ENCODE data around the gene CENPX. TPM values are rescaled to one million over a fixed set of nuclear protein-coding genes. Genes with fewer than 3 reads are reported as not detected.

The CENPX gene
- total RNA-seq, 1 experiment from 2014 or later: 162 TPM

DNA sequence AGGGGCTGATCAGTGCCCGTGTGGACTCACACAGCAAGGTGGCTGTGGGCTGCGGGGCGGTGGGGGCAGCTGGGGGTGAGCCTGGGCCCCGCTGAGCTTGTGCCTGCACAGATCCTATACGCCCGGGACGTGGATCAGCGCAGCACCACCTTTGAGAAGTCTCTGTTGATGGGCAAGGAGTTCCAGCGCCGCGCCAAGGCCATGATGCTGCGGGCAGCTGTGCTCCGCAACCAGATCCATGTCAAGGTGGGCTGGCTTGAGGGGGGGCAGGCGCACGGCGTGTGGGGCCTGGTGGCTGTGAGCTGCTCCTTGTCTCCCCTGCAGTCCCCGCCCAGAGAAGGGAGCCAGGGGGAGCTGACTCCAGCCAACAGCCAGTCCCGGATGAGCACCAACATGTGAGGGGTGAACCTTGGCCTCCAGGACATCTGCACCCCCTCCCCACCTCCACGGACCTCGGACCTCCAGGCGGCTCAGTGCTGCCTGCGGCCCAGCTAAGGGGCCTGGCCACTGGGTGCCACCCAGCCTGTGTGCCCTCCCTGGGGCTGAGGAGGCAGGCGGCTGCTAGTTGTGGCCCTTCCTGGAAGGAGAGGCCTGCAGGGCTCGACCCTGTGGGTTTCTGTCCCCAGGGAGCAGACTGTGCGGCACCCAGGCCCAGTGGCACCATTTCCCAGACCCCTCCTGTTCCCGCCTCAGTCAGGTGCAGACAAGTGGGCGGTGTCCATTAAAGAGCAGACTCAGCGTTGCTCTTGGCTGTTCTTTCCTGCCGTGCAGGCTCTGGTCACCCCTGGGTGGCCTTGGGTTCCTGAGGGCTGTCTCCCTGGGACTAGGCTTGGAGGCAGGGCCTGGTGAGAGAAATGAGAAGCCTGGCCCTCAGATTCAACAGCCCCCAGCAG, 34.3 kb upstream of the CENPX start:
- DNase-seq (ENCODE audit: low read depth): no peak
- in situ Hi-C loops (cut with HindIII; ENCODE audit: low pct_unique_long_range_greater_than_20kb, low sequenced_read_pairs): no loop called here

DNA sequence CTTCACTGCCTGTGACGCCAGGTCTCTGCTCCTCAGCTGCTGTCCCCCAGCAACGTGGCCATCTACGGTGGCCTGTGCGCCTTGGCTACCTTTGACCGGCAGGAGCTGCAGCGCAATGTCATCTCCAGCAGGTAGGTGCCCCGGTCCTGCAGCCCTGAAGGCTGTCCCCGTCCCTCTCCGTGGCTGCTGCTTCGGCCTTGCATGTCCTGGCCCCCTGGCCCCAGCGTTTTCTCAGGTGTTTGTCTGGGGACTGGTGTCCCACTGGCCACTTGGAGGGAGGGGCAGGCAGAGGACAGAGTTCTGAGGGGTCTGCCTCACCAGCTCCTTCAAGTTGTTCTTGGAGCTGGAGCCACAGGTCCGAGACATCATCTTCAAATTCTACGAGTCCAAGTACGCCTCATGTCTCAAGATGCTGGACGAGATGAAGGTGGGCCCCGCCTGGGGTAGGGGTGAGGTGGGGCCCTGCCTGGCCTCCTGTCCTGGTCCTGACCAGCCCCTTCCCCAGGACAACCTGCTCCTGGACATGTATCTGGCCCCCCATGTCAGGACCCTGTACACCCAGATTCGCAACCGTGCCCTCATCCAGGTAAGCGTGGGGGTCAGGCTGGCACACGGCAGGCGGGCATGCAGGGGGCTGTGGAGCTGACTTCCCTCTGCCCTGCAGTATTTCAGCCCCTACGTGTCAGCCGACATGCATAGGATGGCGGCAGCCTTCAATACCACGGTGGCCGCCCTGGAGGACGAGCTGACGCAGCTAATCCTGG, 33.5 kb upstream of the CENPX start:
- in situ Hi-C loops (cut with HindIII; ENCODE audit: low pct_unique_long_range_greater_than_20kb, low sequenced_read_pairs): no loop called here
- no peak for DNase-seq (ENCODE audit: low read depth)

DNA sequence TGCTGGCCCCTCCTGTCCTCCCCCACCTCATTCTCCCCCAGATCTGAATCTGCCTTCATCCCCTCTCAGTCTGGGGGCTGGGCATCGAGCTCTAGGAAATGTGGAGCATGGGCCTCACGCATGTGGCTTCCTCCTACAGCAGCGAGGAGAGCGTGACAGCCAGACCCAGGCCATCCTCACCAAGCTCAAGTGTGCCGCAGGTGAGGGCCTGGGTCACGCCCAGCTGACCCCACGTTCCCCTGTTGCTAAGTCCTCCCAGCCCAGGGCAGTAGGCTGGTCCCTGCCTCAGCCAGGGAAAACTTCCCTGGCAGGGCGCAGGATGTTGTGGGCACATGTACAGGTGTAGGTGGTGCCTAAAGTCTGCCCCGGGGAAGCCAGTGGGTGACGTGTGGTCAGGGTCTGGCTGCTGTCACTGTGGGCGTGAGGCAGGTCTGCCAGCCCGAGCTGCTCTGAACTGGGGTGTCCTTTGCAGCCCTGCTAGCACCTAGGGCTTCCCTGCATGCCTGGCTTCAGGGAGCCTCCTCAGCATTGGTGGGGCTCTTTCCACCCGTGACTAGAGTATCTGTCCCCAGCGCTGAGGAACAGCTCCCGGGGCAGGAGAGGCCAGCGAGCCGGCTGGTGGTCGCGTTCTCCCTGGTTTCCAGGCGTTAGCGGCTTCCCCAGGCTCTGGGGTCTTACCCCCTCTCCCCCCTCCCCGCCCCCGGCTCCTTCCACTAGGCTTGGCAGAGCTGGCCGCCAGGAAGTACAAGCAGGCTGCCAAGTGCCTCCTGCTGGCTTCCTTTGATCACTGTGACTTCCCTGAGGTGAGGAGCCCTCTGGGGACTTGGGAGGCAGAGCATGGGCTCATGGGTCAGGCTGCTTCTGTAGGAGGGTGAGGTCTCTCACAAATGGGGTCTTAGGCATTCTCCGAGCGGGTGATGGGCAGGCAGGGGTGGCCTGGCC, 32.6 kb upstream of the CENPX start:
- in situ Hi-C loops (cut with HindIII; ENCODE audit: low pct_unique_long_range_greater_than_20kb, low sequenced_read_pairs): no loop called here
- DNase-seq (ENCODE audit: low read depth): no peak

DNA sequence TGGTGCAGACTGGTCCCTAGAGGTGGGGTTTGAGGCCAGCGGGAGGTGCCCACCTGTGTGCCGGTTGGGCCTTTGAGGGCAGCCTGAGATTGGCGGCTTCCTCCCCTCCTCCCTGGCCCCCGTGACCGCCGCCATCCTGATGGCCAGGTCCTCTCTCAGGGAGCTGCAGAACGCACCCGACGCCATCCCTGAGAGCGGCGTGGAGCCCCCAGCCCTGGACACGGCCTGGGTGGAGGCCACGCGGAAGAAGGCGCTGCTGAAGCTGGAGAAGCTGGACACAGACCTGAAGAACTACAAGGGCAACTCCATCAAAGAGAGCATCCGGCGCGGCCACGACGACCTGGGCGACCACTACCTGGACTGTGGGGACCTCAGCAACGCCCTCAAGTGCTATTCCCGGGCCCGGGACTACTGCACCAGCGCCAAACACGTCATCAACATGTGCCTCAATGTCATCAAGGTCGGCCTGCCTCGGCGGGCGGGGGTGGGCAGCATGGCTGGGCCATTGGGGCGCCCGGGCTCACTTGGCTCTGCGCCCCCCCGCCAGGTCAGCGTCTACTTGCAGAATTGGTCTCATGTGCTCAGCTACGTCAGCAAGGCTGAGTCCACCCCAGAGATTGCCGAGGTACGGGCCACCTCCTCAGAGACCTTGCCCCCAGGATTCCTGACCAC, 31.8 kb upstream of the CENPX start:
- no peak for DNase-seq (ENCODE audit: low read depth)
- in situ Hi-C loops (cut with HindIII; ENCODE audit: low pct_unique_long_range_greater_than_20kb, low sequenced_read_pairs): no loop called here

DNA sequence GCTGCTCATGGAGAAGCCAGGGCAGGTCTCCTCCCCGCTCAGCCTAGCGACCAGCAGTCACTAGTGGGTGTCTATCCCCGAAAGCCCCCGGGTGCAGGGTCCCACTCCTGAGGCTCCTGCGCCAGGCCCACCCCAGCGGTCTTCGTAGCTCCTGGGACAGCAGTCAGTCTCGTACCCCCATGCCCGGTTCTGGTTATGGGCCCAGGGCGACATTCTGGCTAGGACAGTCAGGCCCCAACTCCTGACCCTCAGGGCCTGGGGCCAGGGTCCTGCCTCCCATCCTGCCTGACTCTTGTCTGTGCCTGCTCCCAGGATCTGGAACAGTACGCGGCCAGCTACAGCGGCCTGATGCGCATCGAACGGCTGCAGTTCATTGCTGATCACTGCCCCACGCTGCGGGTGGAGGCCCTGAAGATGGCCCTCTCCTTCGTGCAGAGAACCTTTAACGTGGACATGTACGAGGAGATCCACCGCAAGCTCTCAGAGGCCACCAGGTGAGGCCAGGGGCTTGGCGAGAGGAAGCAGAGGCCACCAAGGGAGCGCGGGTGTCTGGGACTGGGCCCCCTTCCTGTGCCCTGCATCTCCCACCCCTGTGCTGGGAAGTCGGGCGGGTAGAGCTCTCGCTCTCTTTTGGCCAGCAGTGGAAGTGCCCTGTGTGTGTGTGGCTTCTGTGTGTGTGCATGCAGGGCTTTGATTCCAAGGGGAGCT, 31.0 kb upstream of the CENPX start:
- in situ Hi-C loops (cut with HindIII; ENCODE audit: low pct_unique_long_range_greater_than_20kb, low sequenced_read_pairs): no loop called here
- DNase-seq (ENCODE audit: low read depth): no peak

DNA sequence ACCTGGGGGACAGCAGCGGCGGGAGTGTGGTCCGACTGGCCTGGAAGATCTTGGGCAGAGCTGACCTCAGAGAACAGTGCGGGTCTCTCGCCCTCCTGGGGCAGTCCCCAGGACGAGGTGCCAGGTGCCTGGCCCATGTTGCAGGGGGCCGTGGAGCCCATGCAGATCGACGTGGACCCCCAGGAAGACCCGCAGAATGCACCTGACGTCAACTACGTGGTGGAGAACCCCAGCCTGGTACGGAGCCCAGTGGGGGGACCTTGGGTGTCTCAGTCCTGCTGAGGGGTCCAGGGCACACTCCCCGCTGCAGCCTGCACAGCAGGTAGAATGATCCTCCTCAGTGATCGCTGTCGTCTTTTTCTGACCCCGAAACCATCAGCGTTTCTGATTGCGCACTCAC, 30.5 kb upstream of the CENPX start:
- in situ Hi-C loops (cut with HindIII; ENCODE audit: low pct_unique_long_range_greater_than_20kb, low sequenced_read_pairs): no loop called here
- DNase-seq (ENCODE audit: low read depth): no peak

DNA sequence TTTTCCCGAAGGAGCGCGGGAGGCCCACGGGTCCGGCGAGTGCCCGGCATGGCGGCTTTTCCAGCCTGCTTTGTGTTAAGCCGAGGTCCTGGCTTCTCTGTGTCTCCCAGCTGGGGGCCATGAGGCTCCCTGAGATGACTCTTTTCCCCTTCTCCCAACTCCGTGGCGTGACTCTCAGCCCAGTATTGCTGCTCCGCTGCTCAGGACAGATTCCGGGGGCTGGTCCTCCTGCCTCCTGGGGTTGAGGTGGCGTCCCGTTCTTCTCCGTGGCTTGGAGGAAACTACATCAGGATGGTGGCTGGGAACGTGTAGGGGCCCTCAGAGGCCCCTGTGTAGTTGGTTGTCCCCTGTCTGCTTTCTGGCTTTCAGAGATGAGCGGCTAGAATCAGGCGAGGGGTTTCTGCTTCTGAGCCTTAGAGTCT, 30.0 kb upstream of the CENPX start:
- no peak for DNase-seq (ENCODE audit: low read depth)
- in situ Hi-C loops (cut with HindIII; ENCODE audit: low pct_unique_long_range_greater_than_20kb, low sequenced_read_pairs): no loop called here

DNA sequence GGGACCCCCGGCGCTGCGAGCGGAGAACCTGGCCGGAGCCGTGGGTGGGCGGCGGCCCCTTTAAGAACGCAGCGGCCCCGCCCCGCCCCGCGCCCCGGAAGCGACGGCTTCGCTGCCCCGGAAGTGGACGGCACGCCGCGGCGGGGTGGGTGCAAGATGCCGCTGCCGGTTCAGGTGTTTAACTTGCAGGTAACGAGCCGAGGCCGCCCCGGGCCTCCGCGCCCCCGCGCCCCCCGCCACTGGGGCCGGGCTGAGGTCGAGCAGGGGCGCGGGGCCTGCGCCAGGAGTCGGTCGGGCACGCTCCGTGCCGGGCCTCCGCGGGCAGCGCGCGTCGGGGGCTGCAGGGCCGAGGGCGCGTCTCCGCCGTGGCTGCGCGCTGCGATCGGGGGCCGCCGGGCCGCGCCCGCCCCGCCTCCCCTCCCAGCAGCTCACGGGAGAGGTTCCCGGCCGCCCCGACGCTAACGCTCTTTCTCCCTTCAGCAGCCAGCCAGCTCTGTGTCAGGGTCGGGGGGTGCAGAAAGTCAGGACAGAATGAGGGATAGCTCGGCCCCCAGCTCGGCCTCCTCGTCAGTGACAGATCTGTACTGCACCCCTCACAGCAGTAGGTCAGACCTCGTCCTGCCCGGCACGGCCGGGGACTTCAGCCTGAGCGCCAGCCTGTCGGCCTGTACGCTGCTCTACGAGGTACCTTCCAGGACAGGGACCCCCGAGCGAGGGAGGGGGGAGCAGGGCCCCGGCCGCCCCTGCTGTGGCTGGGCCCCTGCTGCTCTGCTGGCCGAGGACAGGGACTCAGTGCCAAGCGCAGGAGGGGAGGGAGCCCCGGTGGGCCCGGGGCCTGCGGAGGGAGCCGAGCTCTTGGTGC, 29.3 kb upstream of the CENPX start, which contains the start of the genes GPS1 and RFNG:
TSS of gene GPS1 (plus strand) at position 123 of the 862 bp plus-strand sequence. CDS start at position 157, 34 bp downstream.
TSS of gene RFNG (minus strand) at position 36 of the 862 bp plus-strand sequence. CDS start 45 bp downstream, outside the sequence.
- DNase-seq (ENCODE audit: low read depth): peak; percentile 42
- in situ Hi-C loops (cut with HindIII; ENCODE audit: low pct_unique_long_range_greater_than_20kb, low sequenced_read_pairs): no loop called here

DNA sequence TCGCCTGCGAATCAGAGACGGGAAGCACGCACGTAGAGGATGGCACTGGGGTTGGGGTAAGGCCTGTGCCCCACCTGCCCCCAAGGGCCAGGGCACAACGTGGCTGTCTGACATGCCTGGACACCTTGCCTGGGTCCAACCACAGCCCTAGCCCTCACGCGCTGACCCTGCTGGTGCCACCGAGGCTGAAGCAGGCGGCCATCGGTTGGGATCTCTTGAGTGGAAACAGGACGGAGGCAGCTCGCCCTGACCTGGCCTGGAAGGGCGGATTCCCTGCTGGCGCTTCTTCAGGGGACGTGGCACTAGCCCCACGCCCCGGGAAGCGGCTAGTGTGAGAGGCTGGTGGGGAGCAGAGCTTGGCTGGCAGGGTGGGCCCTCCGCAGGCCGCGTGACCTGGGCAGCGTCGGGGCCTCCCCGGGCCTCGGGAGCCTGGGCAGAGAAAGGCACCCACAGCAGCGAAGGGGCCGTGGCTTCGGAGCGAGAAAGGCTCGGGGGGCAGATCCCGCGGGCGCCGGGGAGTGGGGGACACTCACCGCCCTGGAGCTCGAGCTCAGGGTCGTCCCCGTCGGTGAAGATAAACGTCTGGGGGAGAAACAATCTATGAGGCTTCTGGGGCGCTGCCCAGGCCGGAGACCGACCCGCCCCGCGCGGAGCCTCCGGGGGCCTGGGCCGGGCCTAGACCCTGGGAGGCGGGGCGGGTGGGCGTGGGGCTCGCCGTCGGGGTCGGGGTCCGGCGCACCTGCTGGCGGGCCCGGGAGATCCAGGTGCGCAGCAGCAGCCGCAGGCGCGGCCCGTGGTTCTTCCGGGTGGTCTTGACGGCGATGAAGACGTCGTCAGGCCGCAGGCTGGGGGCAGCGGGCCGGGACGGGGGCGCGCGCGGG, 28.3 kb upstream of the CENPX start:
- in situ Hi-C loops (cut with HindIII; ENCODE audit: low pct_unique_long_range_greater_than_20kb, low sequenced_read_pairs): no loop called here
- DNase-seq (ENCODE audit: low read depth): no peak

DNA sequence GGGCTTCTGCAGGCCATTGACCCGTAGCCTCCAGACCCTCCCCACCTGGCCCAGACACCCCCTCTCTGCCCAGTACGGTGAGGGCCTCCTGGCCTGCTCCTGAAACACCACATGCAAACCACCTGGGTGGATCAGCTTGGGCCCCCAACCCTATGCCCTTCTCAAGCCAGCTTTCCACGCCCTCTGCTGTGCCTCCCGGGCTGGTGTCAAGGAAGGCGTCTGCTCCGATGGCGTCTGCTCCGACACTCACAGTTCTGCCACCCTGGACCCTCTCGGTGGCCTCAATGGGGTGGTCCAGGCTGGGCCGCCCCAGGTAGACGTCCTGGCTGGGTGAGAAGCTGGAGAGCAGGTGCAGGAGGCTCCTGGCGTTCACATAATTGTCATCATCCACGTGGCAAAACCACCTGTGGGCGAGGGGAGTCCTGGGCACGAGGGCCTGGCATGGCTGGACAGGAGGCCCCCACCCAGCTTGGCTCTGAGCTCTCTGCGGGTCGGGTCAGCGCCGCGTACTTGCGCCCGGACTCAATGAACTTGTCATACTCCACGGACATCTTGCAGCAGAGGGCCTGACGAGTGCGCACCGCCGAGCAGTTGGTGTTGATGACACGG, 27.6 kb upstream of the CENPX start:
- in situ Hi-C loops (cut with HindIII; ENCODE audit: low pct_unique_long_range_greater_than_20kb, low sequenced_read_pairs): no loop called here
- DNase-seq (ENCODE audit: low read depth): no peak

DNA sequence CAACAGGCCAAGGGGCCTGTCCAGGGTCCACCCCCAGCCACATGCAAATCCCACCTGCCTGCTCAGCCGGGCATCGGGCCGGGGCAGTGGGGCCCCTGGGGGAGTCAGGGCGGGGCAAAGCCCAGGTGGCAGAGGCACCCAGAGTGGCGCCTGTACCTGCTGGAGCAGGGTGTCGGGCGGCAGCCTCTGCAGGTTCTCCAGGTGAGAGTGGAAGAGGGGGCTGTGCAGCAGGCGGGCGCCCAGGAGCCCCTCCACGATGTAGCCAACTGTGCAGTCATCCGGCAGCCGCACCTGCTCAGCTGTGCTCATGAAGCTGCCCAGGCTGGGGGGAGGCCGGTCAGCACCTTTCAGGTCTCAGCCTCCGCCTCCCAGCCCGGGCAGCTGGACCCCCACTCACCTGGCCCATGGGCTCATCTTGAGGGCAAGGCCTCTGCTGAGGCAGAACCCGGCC, 26.9 kb upstream of the CENPX start:
- DNase-seq (ENCODE audit: low read depth): no peak
- in situ Hi-C loops (cut with HindIII; ENCODE audit: low pct_unique_long_range_greater_than_20kb, low sequenced_read_pairs): no loop called here

DNA sequence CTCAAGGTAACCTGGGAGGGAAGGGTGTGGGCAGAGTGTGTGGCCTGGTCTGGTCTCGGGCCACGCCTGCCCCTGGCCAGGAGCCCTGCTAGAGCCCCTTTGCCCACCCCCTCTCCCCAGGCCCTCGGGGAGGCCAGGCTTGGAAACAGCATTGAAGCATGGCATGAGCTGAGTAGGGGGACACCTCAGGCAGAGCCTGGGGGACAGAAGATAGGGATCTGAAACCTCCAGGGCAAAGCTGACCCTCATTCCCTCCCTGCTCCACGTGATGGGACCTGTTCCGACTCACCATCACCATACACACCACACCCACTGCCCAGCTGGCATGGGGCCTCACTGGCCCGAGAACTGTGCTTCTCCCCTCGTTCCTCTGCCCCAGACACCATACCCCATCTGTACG, 26.4 kb upstream of the CENPX start:
- DNase-seq (ENCODE audit: low read depth): no peak
- in situ Hi-C loops (cut with HindIII; ENCODE audit: low pct_unique_long_range_greater_than_20kb, low sequenced_read_pairs): no loop called here

DNA sequence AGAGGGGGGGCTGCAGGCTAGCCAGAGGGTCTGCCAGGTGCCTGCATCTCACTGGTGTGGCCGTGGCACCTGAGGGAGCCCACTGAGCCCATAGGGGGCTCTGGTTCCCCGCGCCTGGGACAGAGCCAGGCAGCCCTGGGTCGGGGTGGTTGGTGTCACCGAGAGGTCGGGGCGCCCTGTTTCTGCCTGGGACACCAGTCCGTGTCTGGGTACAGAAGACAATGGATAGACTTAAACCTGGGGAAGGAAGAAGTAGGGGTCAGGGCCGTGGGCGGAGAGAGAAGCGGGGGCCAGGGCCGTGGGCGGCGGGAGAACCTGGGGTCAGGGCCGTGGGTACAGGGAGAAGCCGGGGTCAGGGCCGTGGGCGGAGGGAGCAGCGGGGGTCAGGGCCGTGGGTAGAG, 25.9 kb upstream of the CENPX start:
- in situ Hi-C loops (cut with HindIII; ENCODE audit: low pct_unique_long_range_greater_than_20kb, low sequenced_read_pairs): no loop called here

DNA sequence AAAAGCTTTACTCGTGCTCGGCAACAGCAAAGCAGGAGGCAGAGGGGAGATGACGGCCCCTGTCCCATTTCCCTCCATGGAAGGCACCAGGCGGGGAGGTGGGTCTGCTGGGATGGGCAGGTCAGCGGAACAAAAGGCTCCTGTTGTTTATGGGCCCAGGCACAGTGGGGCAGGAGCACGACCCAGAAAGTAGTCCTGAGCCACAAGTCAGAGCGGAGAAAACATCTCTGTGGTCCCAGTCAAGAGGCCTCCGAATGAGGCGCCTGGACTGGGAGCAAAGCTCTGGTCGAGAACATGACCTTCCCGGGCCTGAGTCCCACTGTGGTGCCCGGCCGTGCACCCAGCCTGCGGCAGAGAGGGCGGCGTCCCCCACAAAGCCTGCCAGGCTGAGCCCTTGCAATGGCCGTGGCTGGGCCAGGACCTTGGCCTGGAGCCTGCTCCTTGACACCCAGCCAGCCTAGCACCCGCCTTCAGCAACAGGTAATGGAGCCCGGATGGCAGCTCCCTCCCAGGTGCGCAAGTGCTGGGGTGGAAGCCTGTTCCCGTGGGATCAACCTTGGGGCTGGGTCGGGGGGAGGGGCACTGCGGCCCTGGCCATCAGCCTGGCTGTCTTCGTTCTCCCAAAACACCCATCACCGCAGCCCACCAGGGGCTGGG, 25.4 kb upstream of the CENPX start:
- in situ Hi-C loops (cut with HindIII; ENCODE audit: low pct_unique_long_range_greater_than_20kb, low sequenced_read_pairs): no loop called here
- no peak for DNase-seq (ENCODE audit: low read depth)

More for the DNA sequence above, 25.9 kb upstream of the CENPX start:
- no peak for DNase-seq (ENCODE audit: low read depth)

DNA sequence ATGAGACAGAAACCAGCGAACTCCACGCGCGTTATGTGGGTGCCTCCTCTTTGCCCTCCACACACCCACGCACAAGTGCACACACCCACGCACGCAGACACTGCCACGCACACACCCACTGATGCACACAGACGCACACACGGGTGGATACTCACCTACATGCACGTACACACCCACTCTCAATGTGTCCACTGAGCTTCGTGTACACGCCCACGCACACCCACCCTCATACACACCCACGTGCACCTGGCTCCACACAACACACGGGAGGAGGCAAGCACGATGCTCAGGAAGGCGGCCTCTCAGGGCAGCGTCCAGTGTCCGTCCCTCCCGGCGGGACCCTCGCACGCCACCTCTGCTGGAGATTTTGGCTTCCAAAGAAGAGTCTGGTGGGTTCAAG, 24.7 kb upstream of the CENPX start:
- in situ Hi-C loops (cut with HindIII; ENCODE audit: low pct_unique_long_range_greater_than_20kb, low sequenced_read_pairs): no loop called here
- DNase-seq (ENCODE audit: low read depth): no peak
